ENCODE measurements around the gene ATP5PB.
A peak's percentile ranks its signal among the peaks of the same experiment; 100 is the strongest.

The ATP5PB gene

GRCh38 chr1:111481387-111482221 is 32.3 kb downstream of the ATP5PB start:
- DNase-seq (ENCODE audit: low read depth) = no peak
- TF ChIP-seq, protein P1, sequence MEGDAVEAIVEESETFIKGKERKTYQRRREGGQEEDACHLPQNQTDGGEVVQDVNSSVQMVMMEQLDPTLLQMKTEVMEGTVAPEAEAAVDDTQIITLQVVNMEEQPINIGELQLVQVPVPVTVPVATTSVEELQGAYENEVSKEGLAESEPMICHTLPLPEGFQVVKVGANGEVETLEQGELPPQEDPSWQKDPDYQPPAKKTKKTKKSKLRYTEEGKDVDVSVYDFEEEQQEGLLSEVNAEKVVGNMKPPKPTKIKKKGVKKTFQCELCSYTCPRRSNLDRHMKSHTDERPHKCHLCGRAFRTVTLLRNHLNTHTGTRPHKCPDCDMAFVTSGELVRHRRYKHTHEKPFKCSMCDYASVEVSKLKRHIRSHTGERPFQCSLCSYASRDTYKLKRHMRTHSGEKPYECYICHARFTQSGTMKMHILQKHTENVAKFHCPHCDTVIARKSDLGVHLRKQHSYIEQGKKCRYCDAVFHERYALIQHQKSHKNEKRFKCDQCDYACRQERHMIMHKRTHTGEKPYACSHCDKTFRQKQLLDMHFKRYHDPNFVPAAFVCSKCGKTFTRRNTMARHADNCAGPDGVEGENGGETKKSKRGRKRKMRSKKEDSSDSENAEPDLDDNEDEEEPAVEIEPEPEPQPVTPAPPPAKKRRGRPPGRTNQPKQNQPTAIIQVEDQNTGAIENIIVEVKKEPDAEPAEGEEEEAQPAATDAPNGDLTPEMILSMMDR (IDR thresholded peaks at IDR 0.05; ENCODE audit: low read depth, low read length, missing control alignments) = peak; percentile 81

DNA sequence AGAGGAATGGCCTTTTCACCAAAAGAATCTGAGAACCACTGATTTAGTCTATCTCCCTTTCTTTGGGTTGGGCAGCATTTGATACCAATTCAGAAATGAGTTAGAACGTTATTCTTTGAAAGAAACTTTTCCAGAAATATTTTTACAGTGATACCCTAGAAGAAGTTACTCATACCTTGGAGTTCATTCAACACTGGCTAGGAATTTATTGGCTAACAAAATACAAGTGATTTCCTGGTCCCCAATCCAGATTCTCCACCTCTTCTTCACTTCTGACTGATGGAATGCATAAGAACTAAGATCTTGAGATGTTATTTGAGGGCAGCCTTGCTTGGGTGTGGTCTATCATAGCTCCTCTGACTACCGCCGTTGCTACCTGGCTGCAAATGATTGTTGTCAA is 33.9 kb downstream of the ATP5PB start:
- TF ChIP-seq, protein P1 (IDR thresholded peaks at IDR 0.05; ENCODE audit: low read depth, low read length, missing control alignments) = no peak
- no peak for DNase-seq (ENCODE audit: low read depth)
- H3K4me3 ChIP-seq (ENCODE audit: low read depth, low read length) = no peak overlapping the region

More at GRCh38 chr1:111481387-111482221, 32.3 kb downstream of the ATP5PB start:
- H3K4me3 ChIP-seq (ENCODE audit: low read depth, low read length) = no peak overlapping the region

- TF ChIP-seq, protein P1 (IDR thresholded peaks at IDR 0.05; ENCODE audit: low read depth, low read length, missing control alignments) = no peak
- H3K4me3 ChIP-seq (ENCODE audit: low read depth, low read length) = no peak overlapping the region
- no peak for DNase-seq (ENCODE audit: low read depth)
Observed at GRCh38 chr1:111483876-111484275, 34.6 kb downstream of the ATP5PB start.

DNA sequence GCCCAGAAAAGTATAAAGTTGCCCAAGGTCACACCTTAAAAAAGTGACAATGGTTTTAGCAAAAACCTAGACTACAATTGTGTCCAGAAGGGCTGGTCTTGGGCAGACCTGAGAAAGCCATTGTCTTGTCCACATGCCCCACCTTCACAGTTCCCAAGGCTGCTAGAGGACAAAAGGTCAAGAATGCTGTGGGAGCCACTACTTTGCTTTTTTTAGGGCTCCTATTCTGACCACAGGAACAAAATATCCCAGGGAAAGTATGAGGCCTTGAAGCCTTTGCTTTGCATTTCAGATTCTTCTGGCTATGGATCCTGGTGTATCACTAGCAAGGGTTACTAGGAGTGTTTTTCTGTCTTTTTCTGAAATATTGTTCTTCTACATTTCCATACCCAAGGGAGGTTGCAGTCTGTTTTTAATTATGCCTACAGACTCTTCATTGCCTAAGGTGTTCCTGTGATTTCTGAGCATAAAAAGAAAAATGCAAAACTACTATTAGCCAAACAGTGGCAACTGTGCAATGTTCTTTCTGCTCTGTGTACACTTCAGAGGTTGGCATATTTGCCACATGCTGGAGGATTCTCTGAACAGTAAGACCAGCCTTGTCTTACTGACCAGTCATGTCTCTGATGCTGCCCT is 35.2 kb downstream of the ATP5PB start:
- DNase-seq (ENCODE audit: low read depth) = no peak
- TF ChIP-seq, protein P1 (IDR thresholded peaks at IDR 0.05; ENCODE audit: low read depth, low read length, missing control alignments) = no peak
- no peak overlapping the region for H3K4me3 ChIP-seq (ENCODE audit: low read depth, low read length)

DNA sequence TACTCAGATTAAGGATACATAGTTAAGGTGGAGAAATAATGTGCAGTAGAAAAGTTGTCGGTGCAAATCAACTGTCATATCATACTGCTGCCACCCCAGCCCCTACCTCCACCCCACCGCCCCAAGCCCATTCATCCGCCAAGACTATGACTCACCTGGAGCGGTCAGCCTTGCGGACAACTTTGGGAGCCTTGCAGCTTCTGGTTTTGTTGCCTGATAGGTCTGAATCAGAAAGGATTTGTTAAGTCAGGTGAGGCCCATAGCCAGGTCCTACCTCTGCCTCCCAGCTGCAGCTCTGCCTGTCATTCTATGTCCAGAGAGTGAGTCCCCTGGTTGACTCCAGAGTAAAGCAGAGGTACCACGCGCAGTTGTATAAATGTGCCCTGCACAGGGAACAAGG is 37.2 kb downstream of the ATP5PB start:
- no peak overlapping the region for H3K4me3 ChIP-seq (ENCODE audit: low read depth, low read length)
- no peak for DNase-seq (ENCODE audit: low read depth)
- TF ChIP-seq, protein P1 (IDR thresholded peaks at IDR 0.05; ENCODE audit: low read depth, low read length, missing control alignments) = no peak

- TF ChIP-seq, protein P1 (IDR thresholded peaks at IDR 0.05; ENCODE audit: low read depth, low read length, missing control alignments) = no peak
- no peak overlapping the region for H3K4me3 ChIP-seq (ENCODE audit: low read depth, low read length)
- no peak for DNase-seq (ENCODE audit: low read depth)
Observed at GRCh38 chr1:111487133-111487532, 37.9 kb downstream of the ATP5PB start.
